ENCODE results near the gene ARMC3.

The ARMC3 gene

GRCh38 chr10:23078114-23078513 lies 150.3 kb downstream of the ARMC3 start:
- TF ChIP-seq, protein P1, sequence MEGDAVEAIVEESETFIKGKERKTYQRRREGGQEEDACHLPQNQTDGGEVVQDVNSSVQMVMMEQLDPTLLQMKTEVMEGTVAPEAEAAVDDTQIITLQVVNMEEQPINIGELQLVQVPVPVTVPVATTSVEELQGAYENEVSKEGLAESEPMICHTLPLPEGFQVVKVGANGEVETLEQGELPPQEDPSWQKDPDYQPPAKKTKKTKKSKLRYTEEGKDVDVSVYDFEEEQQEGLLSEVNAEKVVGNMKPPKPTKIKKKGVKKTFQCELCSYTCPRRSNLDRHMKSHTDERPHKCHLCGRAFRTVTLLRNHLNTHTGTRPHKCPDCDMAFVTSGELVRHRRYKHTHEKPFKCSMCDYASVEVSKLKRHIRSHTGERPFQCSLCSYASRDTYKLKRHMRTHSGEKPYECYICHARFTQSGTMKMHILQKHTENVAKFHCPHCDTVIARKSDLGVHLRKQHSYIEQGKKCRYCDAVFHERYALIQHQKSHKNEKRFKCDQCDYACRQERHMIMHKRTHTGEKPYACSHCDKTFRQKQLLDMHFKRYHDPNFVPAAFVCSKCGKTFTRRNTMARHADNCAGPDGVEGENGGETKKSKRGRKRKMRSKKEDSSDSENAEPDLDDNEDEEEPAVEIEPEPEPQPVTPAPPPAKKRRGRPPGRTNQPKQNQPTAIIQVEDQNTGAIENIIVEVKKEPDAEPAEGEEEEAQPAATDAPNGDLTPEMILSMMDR (IDR thresholded peaks at IDR 0.05), result no peak

DNA sequence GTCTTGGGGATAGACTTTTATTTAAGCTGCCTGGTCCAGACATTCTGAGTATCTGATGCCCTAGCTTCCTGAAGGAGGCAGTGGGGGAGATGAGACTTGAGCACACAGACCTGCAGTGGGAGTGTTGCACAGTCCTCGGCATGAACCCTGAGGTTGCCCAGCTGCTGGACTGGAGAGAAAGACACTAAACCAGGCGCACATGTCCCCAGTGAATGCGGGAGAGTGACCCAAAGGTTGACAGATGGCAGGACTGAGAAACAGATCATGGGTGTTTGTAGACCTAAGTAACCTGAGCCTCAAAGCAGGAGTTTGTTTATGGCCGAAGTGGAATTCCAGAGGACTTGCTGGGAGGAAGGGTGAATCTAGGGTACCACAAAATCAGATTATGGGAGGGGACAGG lies 151.8 kb downstream of the ARMC3 start:
- TF ChIP-seq, protein P1 (IDR thresholded peaks at IDR 0.05), result no peak

DNA sequence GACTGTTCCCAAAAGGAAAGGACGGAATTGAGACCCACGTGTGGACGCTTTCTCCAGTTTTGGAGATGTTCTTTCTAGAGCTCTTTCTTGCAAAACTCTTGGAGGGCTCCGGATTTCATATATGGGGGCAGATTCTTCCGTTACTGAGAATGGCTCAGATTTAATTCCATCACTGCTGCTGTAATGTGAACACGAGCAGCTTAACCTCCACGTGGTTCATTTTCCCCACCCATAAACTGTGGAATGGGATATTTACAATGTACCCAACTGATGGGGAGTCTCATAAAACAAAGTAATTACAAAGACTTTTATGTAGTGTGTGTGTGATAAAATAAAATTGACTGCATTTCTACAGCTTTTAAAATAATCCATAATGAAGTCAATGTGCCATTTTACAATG lies 152.4 kb downstream of the ARMC3 start:
- TF ChIP-seq, protein P1 (IDR thresholded peaks at IDR 0.05), result no peak

DNA sequence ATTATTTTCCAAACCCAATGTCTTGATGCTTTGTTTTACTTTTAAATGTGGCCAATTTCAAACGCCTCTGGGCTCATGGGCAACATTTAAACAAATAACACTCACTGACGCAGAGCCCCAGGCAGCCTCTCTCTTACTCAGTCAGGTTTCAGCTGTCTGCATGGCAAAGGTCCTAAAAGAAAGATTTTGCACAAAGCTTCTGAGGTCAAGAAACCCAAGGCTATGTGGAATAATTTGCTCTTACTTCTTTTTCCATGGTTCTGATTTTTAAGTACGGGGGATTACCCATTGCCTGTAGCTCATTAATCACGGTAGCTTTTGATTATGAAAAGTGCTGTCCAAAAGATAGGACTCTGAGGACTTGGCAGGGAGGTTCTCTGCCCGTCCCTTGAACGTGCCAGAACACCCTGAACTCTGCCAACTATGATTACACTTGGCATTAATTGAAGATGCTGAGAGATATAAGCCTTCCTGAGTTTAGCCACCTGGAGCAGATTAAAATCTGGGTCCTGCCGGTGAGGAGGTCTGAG lies 153.4 kb downstream of the ARMC3 start:
- TF ChIP-seq, protein P1 (IDR thresholded peaks at IDR 0.05), result no peak

GRCh38 chr10:23081891-23082290 lies 154.0 kb downstream of the ARMC3 start:
- TF ChIP-seq, protein P1 (IDR thresholded peaks at IDR 0.05), result peak; percentile 33; the same call in 1 of the 2 replicates

Measured in LNCAP (cell line).